Hindlimb muscle (tissue), 1 donor: ENCODE measurements around the gene LRRC41. TPM values are rescaled to one million over a fixed set of nuclear protein-coding genes. Genes with fewer than 3 reads are reported as not detected.
"Not testable (repeated sequence)": the region's sequence is repeated elsewhere in the genome, so short reads cannot be mapped to it uniquely, and the experiment has no call there.

Source experiments
- DNase-seq: peaks from one replicate; pipeline ENCODE4 v3.0.0-alpha.2; 2013
- polyA plus RNA-seq: library from polyadenylated mRNA; unstranded; fragments of 120-200 nt; gene quantifications from one replicate; pipeline ENCODE4 v1.2.1, GENCODE V29; 2013; ENCODE audit not compliant: insufficient read length

LRRC41 gene
- polyA plus RNA-seq, 1 donor = 63.3 TPM

DNA sequence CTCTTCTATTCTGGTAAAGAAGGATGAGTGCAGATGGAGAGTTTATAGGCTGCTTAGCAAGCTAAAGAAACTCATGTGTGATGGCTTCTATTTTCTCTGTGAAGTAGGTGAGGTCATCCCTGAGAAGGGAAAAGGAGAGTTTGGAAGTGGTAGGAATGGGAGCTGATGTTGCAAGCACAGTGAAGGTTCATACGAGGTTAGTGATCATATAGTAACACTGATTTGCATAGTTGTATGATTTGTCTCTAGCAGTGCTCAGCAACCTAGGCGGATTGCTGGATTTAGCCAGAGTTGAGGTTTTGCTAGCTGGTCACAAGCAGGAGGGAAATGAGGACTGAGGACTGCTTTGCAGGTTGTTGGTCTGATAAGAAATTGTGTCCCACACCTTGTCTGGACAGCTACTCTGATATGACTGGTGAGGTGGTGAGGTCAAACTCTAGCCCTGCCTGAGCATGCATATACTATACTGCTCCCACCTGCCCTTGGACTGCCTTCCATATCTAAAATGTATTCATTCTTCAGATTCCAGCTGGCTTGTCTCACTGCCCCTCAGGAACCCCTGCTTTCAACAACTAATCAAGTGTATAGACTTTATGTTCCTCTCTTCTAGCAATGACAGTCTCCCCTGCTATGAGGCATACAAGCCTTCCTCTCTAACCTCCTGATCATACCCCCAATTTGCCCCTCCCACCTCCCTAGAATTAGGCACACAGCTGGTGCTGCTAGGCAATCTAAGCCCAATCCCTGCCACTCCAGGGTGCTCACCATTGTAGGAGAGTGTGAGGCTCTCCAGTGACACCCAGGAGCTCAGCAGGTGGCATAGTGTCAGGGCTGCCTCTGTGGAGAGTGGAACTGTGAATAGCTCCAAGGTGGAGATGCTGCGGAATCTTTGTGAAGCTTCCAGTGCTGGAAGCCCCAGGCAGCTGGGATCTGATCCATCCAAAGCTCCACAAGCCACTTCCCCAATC, 18.5 kb downstream of the LRRC41 start:
- no peak for DNase-seq

GRCh38 chr1:46284058-46284457, 19.4 kb downstream of the LRRC41 start:
- DNase-seq = no peak

GRCh38 chr1:46281021-46281420, 22.4 kb downstream of the LRRC41 start:
- no peak for DNase-seq

DNA sequence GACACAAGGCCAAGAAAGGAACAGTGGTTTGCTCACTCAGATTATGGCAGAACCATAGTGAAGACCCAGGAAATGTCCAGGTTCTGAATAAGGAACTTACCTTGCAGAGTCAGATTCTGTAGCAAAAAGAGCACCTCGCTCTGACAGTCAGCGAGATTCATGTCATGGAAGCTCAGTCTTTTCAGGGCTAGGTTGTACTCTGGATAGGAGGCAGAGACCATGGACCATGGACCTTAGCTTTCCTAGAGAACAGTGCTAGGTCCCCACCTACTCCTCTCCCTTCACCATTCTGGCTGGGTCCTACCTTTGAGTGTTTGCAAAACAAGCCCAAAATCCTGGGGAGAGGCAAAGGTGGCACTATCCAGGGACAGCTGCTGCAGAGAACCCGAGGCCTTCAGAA, 23.3 kb downstream of the LRRC41 start:
- no peak for DNase-seq

GRCh38 chr1:46278807-46279206, 24.6 kb downstream of the LRRC41 start:
- DNase-seq = peak; percentile 8

DNA sequence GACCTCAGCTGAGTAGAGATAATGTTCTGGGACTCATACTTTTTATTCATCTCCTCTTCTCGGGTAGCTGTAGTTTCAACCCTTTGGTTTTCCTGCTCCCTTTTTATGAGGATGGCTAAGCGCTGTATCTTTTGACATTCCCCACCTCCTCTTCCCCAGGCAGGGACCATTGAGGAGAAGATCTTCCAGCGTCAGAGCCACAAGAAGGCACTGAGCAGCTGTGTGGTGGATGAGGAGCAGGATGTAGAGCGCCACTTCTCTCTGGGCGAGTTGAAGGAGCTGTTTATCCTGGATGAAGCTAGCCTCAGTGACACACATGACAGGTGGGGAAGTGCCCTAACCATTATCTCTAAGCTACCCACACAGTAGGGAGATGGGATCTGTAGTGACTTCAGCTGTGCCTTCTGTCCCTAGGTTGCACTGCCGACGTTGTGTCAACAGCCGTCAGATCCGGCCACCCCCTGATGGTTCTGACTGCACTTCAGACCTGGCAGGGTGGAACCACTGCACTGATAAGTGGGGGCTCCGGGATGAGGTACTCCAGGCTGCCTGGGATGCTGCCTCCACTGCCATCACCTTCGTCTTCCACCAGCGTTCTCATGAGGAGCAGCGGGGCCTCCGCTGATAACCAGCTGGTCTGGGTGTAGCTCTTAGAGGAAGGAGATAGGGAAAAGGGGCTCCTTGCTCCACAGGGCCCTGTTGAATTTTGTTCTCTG, 25.6 kb downstream of the LRRC41 start:
- DNase-seq = no peak

GRCh38 chr1:46275030-46275337, 28.4 kb downstream of the LRRC41 start:
- no peak for DNase-seq

- DNase-seq = peak; percentile 4
These were observed 29.0 kb downstream of the LRRC41 start for GRCh38 chr1:46274225-46275029.

DNA sequence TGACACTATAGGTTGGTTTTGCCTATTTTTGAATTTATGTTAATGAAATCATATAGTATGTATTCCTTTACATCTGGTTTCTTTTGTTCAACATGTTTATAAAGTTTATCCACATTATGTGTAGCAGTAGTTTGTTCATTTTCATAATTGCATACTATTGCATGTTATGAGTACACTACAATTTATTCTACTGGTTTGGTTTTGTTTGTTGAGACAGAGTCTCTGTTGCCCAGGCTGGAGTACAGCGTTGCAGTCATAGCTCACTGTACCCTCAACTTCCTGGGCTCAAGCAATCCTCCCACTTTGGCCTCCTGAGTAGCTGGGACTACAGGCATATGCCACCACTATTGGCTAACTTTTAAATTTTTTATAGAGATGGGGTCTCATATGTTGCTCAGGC, 34.8 kb downstream of the LRRC41 start:
- DNase-seq = no peak

DNA sequence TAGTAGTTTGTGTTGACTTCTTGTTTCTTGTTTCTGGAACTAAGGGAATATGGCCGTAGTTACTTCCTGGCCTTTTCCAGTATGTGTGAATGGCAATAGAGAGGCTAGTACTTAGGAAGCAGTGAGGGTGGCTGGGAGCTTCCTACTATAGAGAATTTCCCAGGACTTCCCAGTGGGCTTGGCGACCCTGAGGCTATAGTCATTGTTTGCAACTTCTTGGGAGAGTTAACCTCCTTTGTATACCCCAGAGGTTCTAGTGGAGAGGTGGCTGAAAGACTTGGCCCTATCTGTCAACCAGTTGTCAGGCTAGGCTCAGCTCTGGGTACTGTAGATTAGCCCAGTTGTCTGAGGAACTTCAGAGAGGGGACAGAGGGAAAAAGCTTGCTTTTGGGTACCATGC, 40.3 kb downstream of the LRRC41 start:
- no peak for DNase-seq

DNA sequence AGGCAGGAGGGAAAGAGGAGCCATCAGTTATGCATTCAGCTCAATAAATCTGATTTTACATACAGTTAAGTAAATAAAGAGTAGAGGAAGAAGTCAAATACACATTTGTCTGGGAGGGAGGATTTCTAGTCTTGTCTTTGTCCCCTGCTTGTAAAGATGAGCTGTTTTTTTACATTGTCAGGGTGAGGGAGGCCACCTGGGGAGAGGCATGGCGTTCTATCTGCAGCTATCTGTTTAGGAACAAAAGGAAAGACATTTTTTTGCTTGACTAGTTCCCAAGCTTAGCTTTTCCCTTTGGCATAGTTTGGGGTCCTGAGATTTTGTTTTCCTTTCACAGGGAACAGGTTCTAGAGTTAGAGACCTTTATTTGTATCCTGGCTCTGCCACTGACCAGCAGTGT, 40.9 kb downstream of the LRRC41 start:
- DNase-seq = no peak

- DNase-seq = no peak
These were observed 46.9 kb downstream of the LRRC41 start for GRCh38 chr1:46256523-46256922.

GRCh38 chr1:46254668-46255067, 48.7 kb downstream of the LRRC41 start:
- DNase-seq = no peak

DNA sequence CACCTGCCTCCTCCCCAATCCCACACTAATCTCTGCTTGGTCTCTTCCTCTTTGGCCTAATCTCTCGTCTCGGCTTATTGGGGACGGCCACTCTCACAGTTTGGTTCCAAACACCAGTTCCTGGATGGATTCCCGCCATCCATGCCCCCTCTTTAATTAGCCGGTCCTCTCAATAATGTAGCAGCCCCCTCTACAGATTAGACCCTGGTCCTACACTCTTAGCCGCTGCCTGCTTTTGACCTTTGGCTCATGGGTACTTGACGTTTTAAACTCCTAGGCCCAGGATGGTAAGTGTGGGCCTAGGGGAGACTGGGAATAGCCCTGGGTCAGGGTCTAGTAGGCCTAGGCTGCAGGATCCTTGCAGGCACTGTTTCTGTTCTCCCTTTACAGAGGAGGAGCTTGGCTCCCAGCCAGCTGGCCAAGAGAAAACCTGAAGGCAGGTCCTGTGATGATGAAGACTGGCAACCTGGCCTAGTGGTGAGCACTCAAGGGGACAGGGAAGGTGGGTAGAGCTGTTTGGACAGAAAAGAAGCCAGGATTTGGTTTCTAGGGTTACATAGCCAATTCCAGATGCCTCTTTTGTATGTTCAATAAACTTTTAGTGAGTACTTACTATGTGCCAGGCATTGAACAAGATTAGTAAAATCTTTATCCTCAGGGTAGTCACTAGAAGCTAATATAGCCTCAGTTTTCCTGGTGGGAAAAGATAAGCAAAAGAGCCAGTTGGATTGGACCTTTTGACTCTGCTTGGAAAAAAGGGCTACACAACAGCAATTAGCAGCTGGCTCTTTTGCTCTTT, 55.1 kb downstream of the LRRC41 start:
- DNase-seq = peak; percentile 15

- DNase-seq = peak; percentile 96
These were observed 55.8 kb downstream of the LRRC41 start, which contains the start of gene RAD54L for GRCh38 chr1:46247436-46248121. RAD54L (plus strand) TSS chr1:46247763; CDS start chr1:46248406, 643 bp downstream.

DNA sequence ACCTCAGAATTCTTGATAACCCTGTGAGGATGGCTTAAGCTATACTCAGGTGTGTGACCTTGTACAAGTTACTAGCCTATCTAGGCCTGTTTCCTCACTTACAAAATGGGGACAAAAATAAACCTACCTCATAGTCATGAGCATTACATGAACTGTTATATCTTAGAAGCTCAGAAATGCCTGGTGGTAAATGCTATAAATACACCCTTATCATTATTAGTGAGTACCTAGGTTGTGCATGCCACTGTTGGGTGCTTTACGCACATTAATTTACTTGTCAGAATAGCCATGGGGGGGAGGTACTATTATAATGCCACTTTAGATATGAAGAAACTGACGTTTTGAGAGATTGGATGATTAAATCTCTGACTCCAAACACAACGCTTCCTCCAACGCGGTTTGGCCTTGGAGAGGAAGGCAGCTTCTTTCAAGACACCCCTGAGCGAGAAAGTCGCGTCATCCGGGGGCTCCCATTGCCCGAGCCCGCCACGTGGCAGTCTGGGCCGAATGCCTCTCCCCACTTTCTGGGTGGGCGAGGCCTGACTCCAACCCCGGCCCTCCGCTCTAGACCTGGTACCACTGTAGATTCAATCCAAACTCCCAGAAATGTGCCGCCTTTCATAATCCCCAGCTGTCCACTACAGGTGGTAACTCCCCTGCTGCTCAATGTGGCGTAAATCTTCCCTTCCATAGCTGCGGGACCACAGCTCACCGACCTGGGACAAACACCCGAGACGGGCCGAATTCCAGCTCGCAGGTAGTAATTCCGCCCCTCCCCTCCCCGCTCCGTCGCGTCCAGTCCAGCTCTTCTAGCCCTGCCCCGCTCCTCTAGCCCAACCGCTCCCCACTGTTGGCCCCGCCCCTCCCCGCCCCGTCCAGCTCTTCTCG, 56.6 kb downstream of the LRRC41 start:
- DNase-seq = no peak

GRCh38 chr1:46246136-46246535, 57.3 kb downstream of the LRRC41 start:
- not testable (repeated sequence) for DNase-seq

DNA sequence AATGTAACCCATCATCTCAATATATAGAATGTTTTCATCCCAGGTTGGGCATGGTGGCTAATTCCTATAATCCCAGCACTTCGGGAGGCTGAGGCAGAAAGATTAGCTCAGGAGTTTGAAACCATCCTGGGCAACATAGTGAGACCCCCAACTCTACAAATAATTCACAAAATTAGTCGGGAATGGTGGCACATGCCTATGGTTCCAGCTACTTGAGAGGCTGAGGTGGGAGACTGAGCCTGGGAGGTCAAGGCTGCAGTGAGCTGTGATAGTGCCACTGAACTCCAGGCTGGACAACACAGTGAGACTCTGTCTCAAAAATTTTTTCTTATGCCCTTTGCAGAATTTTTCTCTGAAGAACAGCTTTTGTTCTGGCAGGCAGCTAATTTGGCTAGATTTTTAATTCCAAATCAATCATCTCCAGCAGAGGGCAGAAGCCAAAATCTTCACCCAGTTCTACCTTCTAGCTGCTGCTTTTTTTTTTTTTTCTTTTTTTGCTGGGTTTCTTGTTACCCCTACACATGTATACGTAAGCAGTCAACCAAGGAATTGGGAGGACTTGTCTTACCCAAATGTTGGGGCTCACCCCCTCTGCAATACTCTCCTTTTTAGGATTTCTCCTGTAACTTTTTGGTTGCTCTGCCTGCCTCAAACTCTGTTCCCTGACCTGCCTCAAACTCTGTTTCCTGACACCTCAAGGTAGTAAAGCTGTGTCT, 58.6 kb downstream of the LRRC41 start:
- DNase-seq = no peak

GRCh38 chr1:46243831-46244230, 59.6 kb downstream of the LRRC41 start:
- not testable (repeated sequence) for DNase-seq

- DNase-seq = no peak
These were observed 60.5 kb downstream of the LRRC41 start for GRCh38 chr1:46242918-46243317.
